Fibroblast of lung (primary cell): ENCODE measurements around the gene RAB23.

Experiments
- EZH2 ChIP-seq: IDR thresholded peaks from 2 replicates; pipeline ENCODE4 v1.5.1; 2012; ENCODE audit warnings: low read length, control low read depth, mild to moderate bottlenecking; ENCODE audit errors: missing control alignments
- TF ChIP-seq, protein P1 (sequence below), 2 donors: IDR thresholded peaks in 1 of 2; conservative IDR thresholded peaks in 1 of 2; 1 replicate in 1 of 2; 2 replicates in 1 of 2; pipeline ENCODE4 v1.5.1; 2011 to 2012; ENCODE audit warnings: low read length in 2 of 2, control low read depth in 1 of 2, inconsistent platforms in 1 of 2, low read depth in 1 of 2, mild to moderate bottlenecking in 1 of 2

GRCh38 chr6:57259064-57259463 is 37.0 kb upstream of the RAB23 start:
- TF ChIP-seq, protein P1, sequence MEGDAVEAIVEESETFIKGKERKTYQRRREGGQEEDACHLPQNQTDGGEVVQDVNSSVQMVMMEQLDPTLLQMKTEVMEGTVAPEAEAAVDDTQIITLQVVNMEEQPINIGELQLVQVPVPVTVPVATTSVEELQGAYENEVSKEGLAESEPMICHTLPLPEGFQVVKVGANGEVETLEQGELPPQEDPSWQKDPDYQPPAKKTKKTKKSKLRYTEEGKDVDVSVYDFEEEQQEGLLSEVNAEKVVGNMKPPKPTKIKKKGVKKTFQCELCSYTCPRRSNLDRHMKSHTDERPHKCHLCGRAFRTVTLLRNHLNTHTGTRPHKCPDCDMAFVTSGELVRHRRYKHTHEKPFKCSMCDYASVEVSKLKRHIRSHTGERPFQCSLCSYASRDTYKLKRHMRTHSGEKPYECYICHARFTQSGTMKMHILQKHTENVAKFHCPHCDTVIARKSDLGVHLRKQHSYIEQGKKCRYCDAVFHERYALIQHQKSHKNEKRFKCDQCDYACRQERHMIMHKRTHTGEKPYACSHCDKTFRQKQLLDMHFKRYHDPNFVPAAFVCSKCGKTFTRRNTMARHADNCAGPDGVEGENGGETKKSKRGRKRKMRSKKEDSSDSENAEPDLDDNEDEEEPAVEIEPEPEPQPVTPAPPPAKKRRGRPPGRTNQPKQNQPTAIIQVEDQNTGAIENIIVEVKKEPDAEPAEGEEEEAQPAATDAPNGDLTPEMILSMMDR (conservative IDR thresholded peaks at IDR 0.05 in 1 of 2, IDR thresholded peaks at IDR 0.05 in 1 of 2; ENCODE audit: low read depth in 1 of 2, low read length in 2 of 2), result no peak
- TF ChIP-seq EZH2, result no peak
